ENCODE data around the gene SNX8.

Gene SNX8

GRCh38 chr7:2203766-2204300, 110.4 kb downstream of the SNX8 start:
- no peak overlapping the region for H3K4me3 ChIP-seq (ENCODE audit: low read length)
- H3K9me3 ChIP-seq (ENCODE audit: insufficient read depth, low read depth, low read length), result no peaks in the 10 kb centered on the region
- peaks cover 50% of the 10 kb centered on the region for H3K36me3 ChIP-seq (ENCODE audit: insufficient read depth, low read depth, low read length)
- no peak overlapping the region for H3K9ac ChIP-seq (ENCODE audit: low read depth, low read length)
- H3K27me3 ChIP-seq (ENCODE audit: insufficient read depth, low read length), result no peaks in the 10 kb centered on the region
- H3K27ac ChIP-seq (ENCODE audit: low read length), result no peak overlapping the region
- H3K4me1 ChIP-seq (ENCODE audit: insufficient read depth, low read length), result no peaks in the 10 kb centered on the region

DNA sequence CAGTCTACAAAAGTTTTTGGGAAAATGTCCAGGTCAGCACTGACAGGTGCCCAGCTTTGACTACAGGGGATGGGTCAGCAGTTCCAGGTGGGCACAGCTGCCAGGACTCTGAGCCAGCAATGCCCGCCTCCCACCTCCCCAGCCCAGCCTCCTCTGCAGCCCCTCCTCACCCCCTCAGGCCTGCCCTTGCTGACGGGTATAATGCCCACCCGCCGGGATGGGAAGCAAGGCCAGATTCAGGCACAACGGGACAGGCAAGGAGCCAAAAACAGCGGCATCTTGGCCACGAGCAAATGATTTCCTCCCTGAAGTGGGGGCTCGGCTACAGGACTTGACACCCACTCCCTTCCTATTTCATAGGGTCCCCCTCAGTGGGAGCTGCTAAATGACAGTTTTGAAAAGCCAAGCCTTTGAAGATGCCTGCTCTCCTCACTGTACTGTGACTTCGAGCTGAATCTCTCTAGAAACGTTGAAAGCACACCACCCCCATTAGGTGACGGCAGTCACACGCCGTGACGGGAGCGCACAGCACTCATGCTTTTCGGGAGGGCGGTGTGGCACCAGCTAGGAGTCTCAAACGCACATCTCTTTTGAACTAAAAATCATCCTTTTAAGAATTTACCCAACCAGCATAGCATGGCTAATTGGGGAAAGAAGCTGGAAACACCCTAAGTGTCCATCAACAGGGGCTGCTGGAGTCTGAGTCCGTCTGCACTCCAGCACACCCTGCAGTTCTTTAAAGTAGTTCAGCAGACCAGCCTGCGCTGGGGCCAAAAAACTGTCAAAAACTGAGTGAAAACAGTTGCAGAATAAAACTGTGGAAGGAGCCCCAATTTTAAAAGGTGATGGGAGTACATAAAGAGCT, 111.1 kb downstream of the SNX8 start:
- peaks cover 44% of the 10 kb centered on the region for H3K36me3 ChIP-seq (ENCODE audit: insufficient read depth, low read depth, low read length)
- no peak overlapping the region for H3K9ac ChIP-seq (ENCODE audit: low read depth, low read length)

DNA sequence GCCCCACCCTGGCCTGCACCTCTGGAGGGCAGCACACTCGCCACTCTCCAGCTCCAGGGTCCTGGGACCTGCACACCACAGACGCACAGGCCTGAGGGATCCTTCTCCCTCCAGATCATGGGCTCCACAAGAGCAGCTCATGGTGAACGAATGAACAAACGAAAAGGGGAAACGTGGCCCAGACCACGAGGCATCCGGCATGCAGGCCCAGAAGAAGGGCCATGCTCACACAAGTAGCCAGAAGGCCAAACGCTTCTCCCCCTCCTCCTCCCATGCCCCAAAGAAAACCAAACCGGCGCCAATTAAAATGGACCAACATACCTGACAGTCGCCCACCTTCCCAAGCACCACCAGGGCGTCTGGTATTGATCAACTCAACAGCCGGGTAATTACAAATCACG, 111.9 kb downstream of the SNX8 start:
- H3K27me3 ChIP-seq (ENCODE audit: insufficient read depth, low read length), result no peaks in the 10 kb centered on the region
- no peak overlapping the region for H3K4me3 ChIP-seq (ENCODE audit: low read length)
- peaks cover 36% of the 10 kb centered on the region for H3K36me3 ChIP-seq (ENCODE audit: insufficient read depth, low read depth, low read length)
- no peak overlapping the region for H3K9ac ChIP-seq (ENCODE audit: low read depth, low read length)
- no peak overlapping the region for H3K27ac ChIP-seq (ENCODE audit: low read length)
- H3K9me3 ChIP-seq (ENCODE audit: insufficient read depth, low read depth, low read length), result no peaks in the 10 kb centered on the region
- H3K4me1 ChIP-seq (ENCODE audit: insufficient read depth, low read length), result no peaks in the 10 kb centered on the region

More for the DNA sequence above, 111.1 kb downstream of the SNX8 start:
- H3K4me3 ChIP-seq (ENCODE audit: low read length), result no peak overlapping the region
- no peak overlapping the region for H3K27ac ChIP-seq (ENCODE audit: low read length)
- H3K27me3 ChIP-seq (ENCODE audit: insufficient read depth, low read length), result no peaks in the 10 kb centered on the region
- H3K9me3 ChIP-seq (ENCODE audit: insufficient read depth, low read depth, low read length), result no peaks in the 10 kb centered on the region
- no peaks in the 10 kb centered on the region for H3K4me1 ChIP-seq (ENCODE audit: insufficient read depth, low read length)
